HUDEP-2 (cell line): Measurements from ENCODE around the gene CFL1.
"Not testable (repeated sequence)": the region's sequence is repeated elsewhere in the genome, so short reads cannot be mapped to it uniquely, and the experiment has no call there.

Experiments used
- DNase-seq, 76 experiments: peaks; one replicate each; lab custom pipeline; 2025; ENCODE audit not compliant: unreplicated experiment in 76 of 76; lab: John Stamatoyannopoulos, UW

The CFL1 gene

GRCh38 chr11:65844231-65844872 is 13.6 kb downstream of the CFL1 start:
- no peak for DNase-seq

- no peak for DNase-seq
Observed at GRCh38 chr11:65843811-65844210, 14.2 kb downstream of the CFL1 start.

- no peak for DNase-seq
Observed at GRCh38 chr11:65842144-65842543, 15.8 kb downstream of the CFL1 start.

GRCh38 chr11:65834202-65834601 is 23.8 kb downstream of the CFL1 start:
- no peak for DNase-seq

- peak in 74 of 76 experiments; percentile 19 to 95 (median 90) for DNase-seq
Observed at GRCh38 chr11:65833297-65834030, 24.5 kb downstream of the CFL1 start, which contains the start of gene SNX32. SNX32 (plus strand) TSS chr11:65833963; CDS start chr11:65834066, 103 bp downstream.

GRCh38 chr11:65832231-65832630 is 25.7 kb downstream of the CFL1 start:
- not testable (repeated sequence) for DNase-seq

GRCh38 chr11:65829459-65829858 is 28.5 kb downstream of the CFL1 start:
- DNase-seq = no peak

GRCh38 chr11:65826984-65827735 is 30.8 kb downstream of the CFL1 start:
- no peak for DNase-seq

GRCh38 chr11:65822776-65823528 is 35.0 kb downstream of the CFL1 start:
- DNase-seq = no peak

- no peak for DNase-seq
Observed at GRCh38 chr11:65821107-65821506, 36.9 kb downstream of the CFL1 start.

GRCh38 chr11:65817835-65818680 is 39.9 kb downstream of the CFL1 start:
- DNase-seq = peak in 74 of 76 experiments; percentile 35 to 95 (median 84)

- DNase-seq = no peak
Observed at GRCh38 chr11:65817312-65817834, 40.6 kb downstream of the CFL1 start.

GRCh38 chr11:65816696-65817095 is 41.3 kb downstream of the CFL1 start:
- DNase-seq = no peak

GRCh38 chr11:65814986-65815565 is 42.9 kb downstream of the CFL1 start:
- DNase-seq = no peak

- no peak for DNase-seq
Observed at GRCh38 chr11:65814131-65814985, 43.6 kb downstream of the CFL1 start.

GRCh38 chr11:65811764-65812475 is 46.1 kb downstream of the CFL1 start:
- DNase-seq = no peak

- DNase-seq = peak in 1 of 76 experiments; percentile 4
Observed at GRCh38 chr11:65810046-65810868, 47.7 kb downstream of the CFL1 start.
